HUES6 (cell line): ENCODE data around the gene RPL41.

Source experiments
- H3K27ac ChIP-seq: 2 replicates; pipeline ENCODE4 v1.7.0; 2013; ENCODE audit warnings: low read depth, mild to moderate bottlenecking, low read length, inconsistent platforms
- H3K27me3 ChIP-seq: 2 replicates; pipeline ENCODE4 v1.6.1; 2013; ENCODE audit warnings: low read length; ENCODE audit not compliant: control insufficient read depth, insufficient read depth
- H3K36me3 ChIP-seq: 2 replicates; pipeline ENCODE4 v1.6.1; 2013; ENCODE audit warnings: low read length; ENCODE audit not compliant: control insufficient read depth, insufficient read depth
- H3K4me1 ChIP-seq: 2 replicates; pipeline ENCODE4 v1.6.1; 2013; ENCODE audit warnings: low read length; ENCODE audit not compliant: control insufficient read depth, insufficient read depth
- H3K4me3 ChIP-seq: 2 replicates; pipeline ENCODE4 v1.5.1; 2013; ENCODE audit warnings: low read depth, low read length
- H3K9ac ChIP-seq: one replicate; pipeline ENCODE4 v1.6.1; 2013; ENCODE audit warnings: mild to moderate bottlenecking, low read length
- H3K9me3 ChIP-seq: 2 replicates; pipeline ENCODE4 v1.6.1; 2013; ENCODE audit warnings: low read depth, low read length; ENCODE audit not compliant: control insufficient read depth, insufficient read depth

RPL41 gene

DNA sequence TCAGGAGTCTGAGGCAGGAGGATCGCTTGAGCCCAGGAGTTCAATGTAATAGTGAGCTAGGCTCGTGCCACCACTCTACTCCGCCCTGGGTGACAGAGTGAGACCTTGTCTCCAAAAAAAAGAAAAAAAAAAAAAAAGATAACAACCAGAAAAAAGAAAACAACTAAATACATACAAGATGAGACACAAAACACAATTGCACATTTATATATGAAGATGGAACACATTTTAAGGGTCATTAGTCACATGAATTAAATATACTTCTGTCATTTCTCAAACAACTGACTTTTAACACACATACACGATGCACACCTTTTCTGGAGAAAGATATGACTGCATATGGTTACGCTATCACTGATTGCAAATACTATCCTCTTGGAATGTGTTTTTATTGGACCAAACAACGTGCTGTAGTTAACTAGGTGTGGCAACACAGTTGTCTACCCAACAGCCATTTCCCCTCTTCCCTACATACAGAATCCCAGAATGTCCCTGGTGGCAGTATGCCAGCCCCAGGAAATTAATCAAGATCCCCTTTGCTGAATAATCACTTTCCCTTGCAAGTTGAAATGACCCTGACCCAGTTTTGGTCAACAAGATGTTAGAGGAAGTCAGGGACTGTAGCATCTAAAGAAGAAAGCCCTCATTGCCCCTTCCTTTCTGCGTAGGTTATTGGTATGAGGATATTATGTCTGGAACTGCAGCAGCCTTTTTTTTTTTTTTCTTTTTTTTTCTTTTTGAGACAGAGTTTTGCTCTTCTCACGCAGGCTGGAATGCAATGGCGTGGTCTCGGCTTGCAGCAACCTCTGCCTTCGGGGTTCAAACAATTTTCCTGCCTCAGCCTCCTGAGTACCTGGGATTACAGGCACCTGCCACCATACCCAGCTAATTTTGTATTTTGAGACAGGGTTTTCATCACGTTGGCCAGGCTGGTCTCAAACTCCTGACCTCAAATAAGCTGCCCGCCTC is 30.3 kb downstream of the RPL41 start:
- Histone ChIP-seq H3K9ac (no peak overlapping the region), H3K27me3 (no peaks in the 10 kb centered on the region), H3K4me3 (no peak overlapping the region), H3K27ac (no peak overlapping the region), H3K9me3 (no peaks in the 10 kb centered on the region), H3K36me3 (peaks cover 36% of the 10 kb centered on the region), H3K4me1 (peaks cover 4% of the 10 kb centered on the region; the same call in 1 of the 2 replicates)

DNA sequence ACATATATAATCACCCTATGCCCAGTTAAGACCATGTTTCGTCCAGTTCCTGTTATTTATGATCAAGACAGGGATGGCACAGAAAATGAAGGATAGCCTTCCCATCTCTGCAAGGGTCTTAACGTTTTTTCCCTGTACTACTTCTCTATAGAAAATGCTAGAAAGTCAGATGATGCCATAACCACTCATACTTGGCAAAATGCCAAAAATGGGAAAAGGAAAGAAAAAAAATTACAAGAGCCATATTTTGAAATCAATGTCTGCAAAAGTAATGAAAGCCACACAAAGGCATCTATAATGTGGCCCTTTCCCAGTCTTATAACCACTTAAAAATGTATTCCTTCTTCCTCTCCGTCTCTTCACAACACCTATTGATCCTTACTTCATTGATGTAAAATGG is 34.1 kb downstream of the RPL41 start:
- peaks cover 11% of the 10 kb centered on the region for H3K36me3 ChIP-seq
- H3K27ac ChIP-seq = no peak overlapping the region
- H3K27me3 ChIP-seq = no peaks in the 10 kb centered on the region
- H3K9ac ChIP-seq = no peak overlapping the region
- H3K9me3 ChIP-seq = no peaks in the 10 kb centered on the region
- no peak overlapping the region for H3K4me3 ChIP-seq
- peaks cover 12% of the 10 kb centered on the region for H3K4me1 ChIP-seq

DNA sequence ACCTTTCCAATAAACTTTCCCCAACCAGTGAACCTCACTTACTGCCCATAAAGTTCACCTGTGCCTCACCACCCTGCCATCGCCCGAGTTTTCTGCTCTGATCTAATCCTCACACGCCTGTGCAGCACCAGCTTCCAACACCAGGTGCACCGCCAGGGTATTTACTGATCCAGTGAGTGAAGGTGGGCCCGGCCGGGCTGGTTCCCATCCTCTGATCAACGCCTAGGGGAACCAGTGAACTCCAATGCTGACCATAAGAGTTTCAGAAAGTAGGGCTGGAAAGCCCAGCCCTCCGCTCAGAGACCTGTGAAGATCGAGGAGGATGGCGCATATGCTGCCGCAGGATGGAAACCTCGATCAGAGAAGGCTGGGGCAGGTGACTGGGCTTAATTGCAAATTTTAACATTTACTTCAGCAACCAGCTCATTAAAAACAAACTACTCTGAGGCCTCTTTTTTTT is 35.3 kb downstream of the RPL41 start:
- Histone ChIP-seq H3K36me3 (peaks cover 14% of the 10 kb centered on the region), H3K27me3 (no peaks in the 10 kb centered on the region), H3K4me1 (peaks cover 12% of the 10 kb centered on the region), H3K9me3 (no peaks in the 10 kb centered on the region), H3K27ac (peak overlapping the region; percentile 88; the same call in 1 of the 2 replicates), H3K9ac (peak overlapping the region; percentile 76), H3K4me3 (peak overlapping the region; percentile 86)

DNA sequence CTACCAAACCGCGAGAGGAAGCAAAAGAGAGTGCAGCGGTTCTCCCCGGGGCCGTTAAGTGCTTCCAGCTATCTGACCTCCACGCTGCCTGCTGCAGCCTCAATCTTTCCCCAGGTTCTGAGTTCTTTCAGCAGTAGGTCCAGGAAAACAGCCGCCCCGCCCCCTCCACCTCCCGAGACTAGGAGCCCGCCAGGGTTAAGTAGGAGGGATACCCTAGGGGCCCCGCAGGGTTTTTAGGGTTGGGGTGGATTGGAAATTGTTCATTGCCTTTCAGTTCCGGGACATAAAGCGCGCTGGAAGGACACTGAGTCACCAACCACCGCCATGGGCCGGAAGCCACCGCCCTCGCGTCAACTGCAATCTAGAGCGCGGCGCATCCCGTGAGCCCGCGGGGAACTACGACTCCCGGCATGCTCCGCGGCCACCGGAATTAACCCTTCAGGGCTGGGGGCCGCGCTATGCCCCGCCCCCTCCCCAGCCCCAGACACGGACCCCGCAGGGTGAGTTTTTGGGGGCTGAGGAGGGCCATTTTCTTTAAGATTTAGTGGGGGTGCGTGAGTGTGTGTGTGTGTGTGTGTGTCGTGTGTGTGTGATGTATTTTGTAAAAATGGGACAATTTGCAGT is 35.8 kb downstream of the RPL41 start, which contains the start of gene MYL6B:
Gene MYL6B (plus strand): TSS at position 456 of the 624 bp plus-strand sequence. CDS start 1,332 bp downstream, outside the sequence.
- H3K27ac ChIP-seq = peak within 1 kb of the TSS; percentile 88
- H3K4me3 ChIP-seq = peak within 1 kb of the TSS; percentile 86
- H3K9ac ChIP-seq = peak within 1 kb of the TSS; percentile 76
- peaks cover 13% of the 10 kb centered on the region for H3K4me1 ChIP-seq
- H3K9me3 ChIP-seq = no peaks in the 10 kb centered on the region
- no peaks in the 10 kb centered on the region for H3K27me3 ChIP-seq
- peaks cover 14% of the 10 kb centered on the region for H3K36me3 ChIP-seq

DNA sequence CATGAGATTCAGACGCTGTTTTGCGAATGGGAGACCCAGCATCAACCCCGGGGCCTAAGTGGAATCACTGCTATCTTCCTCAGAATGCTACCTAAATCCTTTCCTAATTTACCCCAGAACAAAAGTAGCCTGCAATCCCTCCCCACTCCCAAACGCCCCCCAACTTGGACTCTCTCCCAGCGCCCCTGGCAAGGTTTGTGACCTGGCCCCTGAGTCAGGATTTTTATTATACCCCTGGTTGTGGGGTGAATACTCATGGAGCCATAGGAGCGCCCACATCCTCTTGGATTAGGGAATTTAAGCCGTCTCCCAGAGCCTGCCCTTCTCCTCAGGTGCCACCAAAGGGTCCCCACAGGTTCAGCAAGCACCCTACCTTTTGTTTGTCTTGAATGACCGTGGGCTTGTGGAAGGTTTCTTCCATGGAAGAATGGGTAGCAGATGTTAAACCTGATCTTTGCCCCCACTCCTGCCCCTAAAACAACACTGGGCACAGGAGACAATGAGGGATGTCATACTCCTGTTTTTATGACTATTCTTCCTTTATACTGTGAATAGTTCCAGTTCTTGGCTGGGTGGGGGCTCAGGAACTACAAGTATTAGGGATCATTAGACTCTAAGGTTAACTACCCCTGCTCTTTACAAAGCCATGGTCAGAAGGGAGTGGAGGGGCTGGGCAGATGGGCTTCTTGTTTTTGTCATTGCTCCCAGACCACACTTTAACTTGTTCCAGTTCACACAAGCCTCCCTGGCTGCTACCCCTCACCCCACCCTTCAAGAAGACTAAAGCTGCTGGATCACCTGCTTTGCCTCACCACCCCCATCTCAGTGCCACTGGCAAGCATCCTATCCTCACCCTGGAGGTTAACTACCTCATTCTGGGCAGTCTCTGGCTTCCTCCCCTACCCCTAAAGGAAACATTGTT is 36.6 kb downstream of the RPL41 start:
- Histone ChIP-seq H3K9me3 (no peaks in the 10 kb centered on the region), H3K4me3 (peak overlapping the region; percentile 86), H3K36me3 (peaks cover 14% of the 10 kb centered on the region), H3K9ac (peak overlapping the region; percentile 73), H3K27me3 (no peaks in the 10 kb centered on the region), H3K4me1 (peaks cover 16% of the 10 kb centered on the region), H3K27ac (peak overlapping the region; percentile 88; the same call in 1 of the 2 replicates)

DNA sequence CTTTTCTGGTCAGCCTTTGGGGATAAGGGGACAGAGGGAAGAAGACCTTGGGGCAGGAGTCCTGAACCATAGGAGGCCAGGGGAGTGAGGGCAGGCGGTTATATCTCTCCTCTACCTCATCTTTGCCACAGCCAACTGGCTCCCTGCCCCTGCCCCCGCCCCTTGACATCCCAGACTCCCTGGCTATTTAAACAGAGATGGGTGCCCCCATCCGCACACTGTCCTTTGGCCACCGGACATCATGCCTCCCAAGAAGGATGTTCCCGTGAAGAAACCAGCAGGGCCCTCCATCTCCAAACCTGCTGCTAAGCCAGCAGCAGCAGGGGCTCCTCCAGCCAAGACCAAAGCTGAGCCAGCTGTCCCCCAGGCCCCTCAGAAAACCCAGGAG is 37.2 kb downstream of the RPL41 start:
- Histone ChIP-seq H3K27ac (no peak overlapping the region), H3K9ac (peak overlapping the region; percentile 73), H3K27me3 (no peaks in the 10 kb centered on the region), H3K4me1 (peaks cover 16% of the 10 kb centered on the region), H3K9me3 (no peaks in the 10 kb centered on the region), H3K36me3 (peaks cover 14% of the 10 kb centered on the region), H3K4me3 (peak overlapping the region; percentile 86)

DNA sequence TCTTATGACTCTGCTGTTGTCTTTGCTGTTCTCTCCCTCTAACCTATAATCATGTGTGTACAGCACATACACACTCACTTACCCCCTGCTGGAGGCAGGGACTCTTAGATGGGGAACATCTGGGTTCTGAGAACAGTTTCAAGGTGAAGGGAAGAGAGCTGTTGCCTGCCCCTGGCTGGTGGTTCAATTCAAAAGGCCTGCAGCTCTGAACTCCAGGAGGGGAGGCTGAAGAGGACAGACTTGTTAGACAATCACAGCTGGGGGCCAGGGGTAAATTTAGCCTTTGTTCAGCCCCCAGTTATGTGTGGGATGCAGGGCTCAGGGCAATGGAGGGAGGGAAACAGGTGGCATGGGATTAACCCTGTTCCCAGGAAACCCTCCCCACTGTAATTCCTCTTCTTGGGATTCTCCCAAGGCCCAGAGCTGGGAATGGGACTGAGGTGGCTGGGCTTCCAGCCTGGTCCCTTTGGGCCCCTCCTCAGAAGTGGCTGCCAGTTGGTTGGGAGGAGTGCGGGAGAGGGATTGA is 37.9 kb downstream of the RPL41 start:
- Histone ChIP-seq H3K4me1 (peaks cover 17% of the 10 kb centered on the region), H3K36me3 (peaks cover 17% of the 10 kb centered on the region), H3K4me3 (no peak overlapping the region), H3K27me3 (no peaks in the 10 kb centered on the region), H3K9ac (no peak overlapping the region), H3K9me3 (no peaks in the 10 kb centered on the region), H3K27ac (no peak overlapping the region)

DNA sequence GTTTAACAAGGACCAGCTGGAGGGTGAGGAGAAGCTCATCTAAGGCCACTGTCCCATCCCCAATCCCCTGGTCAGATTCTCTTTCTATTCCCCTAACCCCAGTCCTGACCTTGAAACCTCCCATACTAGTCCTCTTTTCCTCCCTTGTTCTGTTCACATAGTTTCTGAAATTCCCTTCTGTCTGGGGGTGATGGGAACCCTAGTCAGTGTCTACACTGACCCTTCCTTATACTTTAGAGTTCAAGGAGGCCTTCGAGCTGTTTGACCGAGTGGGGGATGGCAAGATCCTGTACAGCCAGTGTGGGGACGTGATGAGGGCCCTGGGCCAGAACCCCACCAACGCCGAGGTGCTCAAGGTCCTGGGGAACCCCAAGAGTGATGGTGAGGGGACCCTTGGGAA is 38.4 kb downstream of the RPL41 start:
- Histone ChIP-seq H3K27me3 (no peaks in the 10 kb centered on the region), H3K4me3 (no peak overlapping the region), H3K9ac (no peak overlapping the region), H3K27ac (no peak overlapping the region), H3K36me3 (peaks cover 22% of the 10 kb centered on the region), H3K4me1 (peaks cover 22% of the 10 kb centered on the region), H3K9me3 (no peaks in the 10 kb centered on the region)

DNA sequence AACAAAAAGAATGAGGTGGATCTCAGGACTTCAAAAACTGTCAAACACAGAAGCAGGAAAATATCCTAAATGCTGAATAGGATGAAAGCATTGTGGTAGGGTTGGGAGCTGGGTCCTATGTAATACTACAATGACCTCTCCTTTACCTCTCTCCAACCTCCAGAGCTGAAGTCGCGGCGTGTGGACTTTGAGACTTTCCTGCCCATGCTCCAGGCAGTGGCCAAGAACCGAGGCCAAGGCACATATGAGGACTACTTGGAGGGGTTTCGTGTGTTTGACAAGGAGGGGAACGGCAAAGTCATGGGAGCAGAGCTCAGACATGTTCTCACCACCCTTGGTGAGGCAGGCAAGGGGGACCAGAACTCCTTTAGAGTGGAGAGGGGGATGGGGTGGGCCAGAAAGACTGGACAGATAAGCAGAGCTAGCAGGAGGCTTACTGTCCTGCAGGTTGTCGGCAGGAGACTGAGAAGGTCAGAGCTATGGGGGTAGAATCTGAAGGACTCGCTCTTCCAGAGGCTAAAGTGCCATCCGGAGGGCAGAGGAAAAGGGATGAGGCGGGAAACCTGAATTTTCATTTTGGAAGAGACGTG is 38.9 kb downstream of the RPL41 start:
- H3K4me1 ChIP-seq = peaks cover 28% of the 10 kb centered on the region
- H3K9ac ChIP-seq = no peak overlapping the region

More for the DNA sequence above, 38.9 kb downstream of the RPL41 start:
- Histone ChIP-seq H3K27ac (no peak overlapping the region), H3K4me3 (no peak overlapping the region), H3K36me3 (peaks cover 27% of the 10 kb centered on the region), H3K27me3 (no peaks in the 10 kb centered on the region), H3K9me3 (no peaks in the 10 kb centered on the region)
